RWPE2 (cell line): Measurements from ENCODE around the gene TCF25.

Experiments used
- ATAC-seq: fragments of 200-7000 bp; cut with Tn5 transposase; 3 replicates; pipeline ENCODE4 v1.9.1; 2021; ENCODE audit warnings: low read depth
- DNase-seq: peaks from one replicate; pipeline ENCODE4 v3.0.0-alpha.2; 2020; ENCODE audit warnings: low spot score
- H3K27ac ChIP-seq: fragments of 450-650 bp; 2 replicates; pipeline ENCODE4 v1.5.1; 2017; ENCODE audit warnings: mild to moderate bottlenecking; ENCODE audit not compliant: poor library complexity, severe bottlenecking
- H3K27me3 ChIP-seq: fragments of 250-450 bp; sonication (Bioruptor Pico); 2 replicates; pipeline ENCODE4 v1.5.1; 2021; ENCODE audit warnings: mild to moderate bottlenecking, moderate library complexity; ENCODE audit not compliant: insufficient read depth, poor library complexity, severe bottlenecking
- H3K36me3 ChIP-seq: fragments of 250-450 bp; sonication (Bioruptor Pico); 2 replicates; pipeline ENCODE4 v1.5.1; 2020; ENCODE audit warnings: low read depth, mild to moderate bottlenecking, moderate library complexity
- H3K4me1 ChIP-seq: fragments of 250-450 bp; sonication (Bioruptor Pico); 2 replicates; pipeline ENCODE4 v1.5.1; 2021; ENCODE audit warnings: mild to moderate bottlenecking, moderate library complexity; ENCODE audit not compliant: insufficient read depth, poor library complexity, severe bottlenecking
- H3K4me3 ChIP-seq: fragments of 250-450 bp; sonication (Bioruptor Pico); 2 replicates; pipeline ENCODE4 v1.5.1; 2021; ENCODE audit warnings: mild to moderate bottlenecking, moderate library complexity; ENCODE audit not compliant: severe bottlenecking
- H3K9me3 ChIP-seq: fragments of 250-450 bp; sonication (Bioruptor Pico); 2 replicates; pipeline ENCODE4 v1.5.1; 2021; ENCODE audit warnings: mild to moderate bottlenecking, moderate library complexity; ENCODE audit not compliant: severe bottlenecking
- TF ChIP-seq, protein P1 (sequence below): fragments of 450-650 bp; IDR thresholded peaks from one replicate; pipeline ENCODE4 v1.5.1; 2017; ENCODE audit warnings: mild to moderate bottlenecking, moderate library complexity; ENCODE audit not compliant: poor library complexity, severe bottlenecking

Gene TCF25

DNA sequence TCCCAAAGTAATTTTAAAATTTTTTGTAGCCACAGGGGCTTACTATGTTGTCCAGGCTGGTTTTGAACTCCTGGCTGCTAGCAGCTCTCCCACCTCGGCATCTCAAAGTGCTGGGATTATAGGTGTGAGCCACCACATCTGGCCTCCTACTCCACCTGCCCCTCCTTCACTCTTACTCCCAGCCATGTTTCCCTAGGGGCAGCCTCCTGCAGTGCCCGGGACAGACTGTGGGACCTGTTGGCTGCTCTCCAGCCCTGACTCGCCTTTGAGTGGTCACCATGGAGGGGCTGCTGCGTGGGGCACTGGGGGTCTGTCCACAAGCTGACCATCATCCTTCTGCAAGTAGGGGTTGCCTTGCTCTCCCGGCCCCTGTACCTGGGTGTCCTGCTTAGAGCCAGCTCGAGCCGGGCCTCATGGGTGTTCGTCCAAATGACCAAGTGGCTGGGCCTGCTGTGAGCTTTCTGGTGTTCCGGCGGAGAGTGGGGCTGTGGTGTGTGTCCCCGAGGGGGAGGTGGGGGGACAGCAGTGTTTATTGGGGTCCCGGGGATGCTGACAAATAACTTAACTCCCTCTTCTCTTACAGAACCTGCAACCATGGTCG is 28.6 kb upstream of the TCF25 start:
- no peaks in the 10 kb centered on the region for H3K4me1 ChIP-seq
- no peak overlapping the region for H3K27ac ChIP-seq
- no peak for DNase-seq
- TF ChIP-seq, protein P1, sequence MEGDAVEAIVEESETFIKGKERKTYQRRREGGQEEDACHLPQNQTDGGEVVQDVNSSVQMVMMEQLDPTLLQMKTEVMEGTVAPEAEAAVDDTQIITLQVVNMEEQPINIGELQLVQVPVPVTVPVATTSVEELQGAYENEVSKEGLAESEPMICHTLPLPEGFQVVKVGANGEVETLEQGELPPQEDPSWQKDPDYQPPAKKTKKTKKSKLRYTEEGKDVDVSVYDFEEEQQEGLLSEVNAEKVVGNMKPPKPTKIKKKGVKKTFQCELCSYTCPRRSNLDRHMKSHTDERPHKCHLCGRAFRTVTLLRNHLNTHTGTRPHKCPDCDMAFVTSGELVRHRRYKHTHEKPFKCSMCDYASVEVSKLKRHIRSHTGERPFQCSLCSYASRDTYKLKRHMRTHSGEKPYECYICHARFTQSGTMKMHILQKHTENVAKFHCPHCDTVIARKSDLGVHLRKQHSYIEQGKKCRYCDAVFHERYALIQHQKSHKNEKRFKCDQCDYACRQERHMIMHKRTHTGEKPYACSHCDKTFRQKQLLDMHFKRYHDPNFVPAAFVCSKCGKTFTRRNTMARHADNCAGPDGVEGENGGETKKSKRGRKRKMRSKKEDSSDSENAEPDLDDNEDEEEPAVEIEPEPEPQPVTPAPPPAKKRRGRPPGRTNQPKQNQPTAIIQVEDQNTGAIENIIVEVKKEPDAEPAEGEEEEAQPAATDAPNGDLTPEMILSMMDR = no peak
- no peaks in the 10 kb centered on the region for H3K36me3 ChIP-seq
- H3K4me3 ChIP-seq = no peak overlapping the region
- no peaks in the 10 kb centered on the region for H3K27me3 ChIP-seq
- no peak for ATAC-seq
- H3K9me3 ChIP-seq = no peaks in the 10 kb centered on the region

DNA sequence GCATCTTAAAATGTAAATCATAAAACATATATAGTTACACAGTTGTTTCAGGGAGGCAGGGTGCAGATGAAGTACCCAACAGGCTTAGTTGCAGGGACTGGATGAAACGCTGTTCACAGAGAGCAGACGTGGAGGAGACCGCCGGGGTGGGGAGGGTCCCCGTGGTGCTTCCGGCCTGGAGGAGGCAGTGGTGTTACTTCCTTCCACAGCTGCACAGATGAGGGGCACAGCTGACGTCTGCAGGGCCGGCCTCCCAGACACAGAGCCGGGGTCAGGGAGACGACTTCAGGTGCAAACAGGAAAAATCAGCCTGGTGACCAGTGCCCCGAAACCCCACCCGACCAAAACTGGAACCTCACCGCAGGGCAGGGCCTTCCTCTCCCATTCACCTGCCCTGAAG is 28.0 kb upstream of the TCF25 start:
- no peaks in the 10 kb centered on the region for H3K27me3 ChIP-seq
- TF ChIP-seq, protein P1 = no peak
- H3K27ac ChIP-seq = no peak overlapping the region
- ATAC-seq = no peak
- no peak for DNase-seq
- H3K9me3 ChIP-seq = no peaks in the 10 kb centered on the region
- no peaks in the 10 kb centered on the region for H3K4me1 ChIP-seq
- H3K36me3 ChIP-seq = no peaks in the 10 kb centered on the region
- no peak overlapping the region for H3K4me3 ChIP-seq

DNA sequence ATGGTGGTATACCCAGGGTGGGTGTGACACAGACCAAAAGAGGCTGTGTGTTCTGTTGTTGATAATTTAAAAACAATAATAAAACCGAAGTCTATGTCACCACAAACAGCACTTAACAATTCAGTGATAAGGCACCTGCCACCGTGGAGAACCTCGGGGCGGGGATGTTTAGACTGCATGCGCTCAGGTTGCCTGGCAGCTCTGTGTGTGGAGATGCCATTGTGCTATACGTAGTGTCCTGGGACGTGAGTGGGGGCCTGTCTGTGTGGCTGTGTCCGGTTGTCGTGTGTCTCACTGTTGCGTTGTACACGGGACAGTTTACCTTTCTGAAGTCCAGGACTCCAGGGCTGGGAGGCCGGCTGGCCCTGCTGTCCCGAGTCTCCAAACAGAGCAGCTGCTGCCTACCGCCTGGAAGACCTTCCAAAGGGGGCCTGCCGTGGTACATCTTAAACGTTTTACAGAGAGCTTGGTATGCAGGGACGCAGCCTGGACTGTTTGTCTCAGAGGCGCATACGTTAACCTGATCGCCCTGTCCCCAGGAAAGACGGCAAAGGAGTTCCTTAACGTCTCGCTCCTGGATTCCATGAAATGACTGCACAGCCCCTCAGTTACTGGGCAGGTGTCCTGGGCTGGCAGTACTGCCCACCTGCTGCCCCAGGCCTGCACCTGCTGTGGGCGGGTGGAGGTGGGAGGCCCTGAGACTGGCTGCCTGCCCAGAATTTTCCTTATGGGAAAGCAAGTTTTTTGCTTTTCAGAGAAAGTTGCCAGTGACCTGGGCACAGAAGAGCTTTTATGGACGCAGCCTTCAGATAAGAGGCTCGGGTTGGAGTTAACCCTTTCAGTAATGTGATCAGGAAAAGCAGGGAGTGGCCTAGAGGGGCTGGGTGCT is 26.1 kb upstream of the TCF25 start:
- Histone ChIP-seq H3K4me3 (no peak overlapping the region), H3K36me3 (no peaks in the 10 kb centered on the region), H3K27ac (no peak overlapping the region), H3K4me1 (no peaks in the 10 kb centered on the region), H3K27me3 (no peaks in the 10 kb centered on the region), H3K9me3 (no peaks in the 10 kb centered on the region)
- DNase-seq (no peak), ATAC-seq (no peak)
- TF ChIP-seq, protein P1 = no peak

DNA sequence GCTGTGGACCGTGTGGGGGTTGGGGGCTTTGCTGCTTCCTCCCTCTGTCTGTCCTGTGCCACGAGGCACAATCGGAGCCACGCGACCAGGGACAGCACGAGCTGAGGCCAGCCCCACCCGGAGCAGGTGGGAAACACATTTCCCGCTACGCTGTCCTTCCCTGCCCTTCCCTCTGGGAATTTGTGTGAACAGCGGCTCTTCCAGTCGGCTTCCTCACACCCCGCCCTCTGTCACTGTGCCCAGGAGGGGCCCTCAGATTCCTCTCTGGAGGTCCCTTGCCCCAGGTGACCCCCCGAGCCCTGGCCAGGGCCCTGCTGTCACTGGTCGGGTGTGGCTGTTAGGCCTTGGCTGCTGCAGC is 25.5 kb upstream of the TCF25 start:
- no peaks in the 10 kb centered on the region for H3K36me3 ChIP-seq

More for the DNA sequence above, 25.5 kb upstream of the TCF25 start:
- Histone ChIP-seq H3K4me1 (no peaks in the 10 kb centered on the region), H3K4me3 (no peak overlapping the region), H3K9me3 (no peaks in the 10 kb centered on the region), H3K27ac (no peak overlapping the region), H3K27me3 (no peaks in the 10 kb centered on the region)
- ATAC-seq (no peak), DNase-seq (no peak)
- TF ChIP-seq, protein P1 = no peak
